B cell (primary cell): ENCODE data around the gene OR7C1. TPM values are rescaled to one million over a fixed set of nuclear protein-coding genes. Genes with fewer than 3 reads are reported as not detected.

Experiments used
- ATAC-seq: fragments of 200-7000 bp; cut with Tn5 transposase; one replicate; pipeline ENCODE4 v1.10.0; 2021; ENCODE audit warnings: low read depth, mild to moderate bottlenecking, moderate number of reproducible peaks, moderate library complexity
- CTCF ChIA-PET: fragments of 350-600 bp; sonication (Branson Sonifier 250); formaldehyde crosslinking; loops from one replicate; lab custom pipeline; 2021; ENCODE audit warnings: antibody characterized with exemption, inconsistent platforms; lab: Charles Lee
- POLR2A ChIA-PET: fragments of 350-600 bp; sonication (Branson Sonifier 250); formaldehyde crosslinking; loops from one replicate; lab custom pipeline; 2021; ENCODE audit warnings: antibody characterized with exemption; lab: Charles Lee
- DNase-seq: peaks from one replicate; pipeline ENCODE4 v3.0.0; 2013
- H2AFZ ChIP-seq: 2 replicates; pipeline ENCODE4 v1.6.1; 2012; ENCODE audit warnings: mild to moderate bottlenecking, low read depth, low read length; ENCODE audit not compliant: insufficient read depth, poor library complexity, severe bottlenecking
- H3K27ac ChIP-seq, 2 donors: 1 replicate in 1 of 2; 2 replicates in 1 of 2; pipeline ENCODE4 v1.5.1; 2012 to 2013; ENCODE audit warnings: low read length in 2 of 2, mild to moderate bottlenecking in 2 of 2, moderate library complexity in 1 of 2
- H3K27me3 ChIP-seq, 4 experiments: fragments of 200-600 bp in 1 of 4; sonication (generic) in 1 of 4; replicated peaks in 1 of 4; 1 replicate in 2 of 4; 2 replicates in 2 of 4; pipeline versions ENCODE4 v1.6.1 to v1.7.0; 2013 to 2016; ENCODE audit warnings: low read length in 3 of 4, mild to moderate bottlenecking in 2 of 4, mixed read lengths in 1 of 4, moderate library complexity in 1 of 4; ENCODE audit not compliant: insufficient read depth in 4 of 4, control insufficient read depth in 3 of 4; ENCODE audit errors: control extremely low read depth in 1 of 4
- H3K36me3 ChIP-seq, 2 experiments: replicated peaks in 1 of 2; 1 replicate in 1 of 2; 2 replicates in 1 of 2; pipeline versions ENCODE4 v1.6.1 to v1.7.1; 2013; ENCODE audit warnings: low read length in 1 of 2; ENCODE audit not compliant: insufficient read depth in 2 of 2, control insufficient read depth in 1 of 2; ENCODE audit errors: control extremely low read depth in 1 of 2, extremely low read depth in 1 of 2
- H3K4me1 ChIP-seq, 2 donors: fragments of 200-600 bp in 1 of 2; sonication (generic) in 1 of 2; 1 replicate in 1 of 2; 2 replicates in 1 of 2; pipeline versions ENCODE4 v1.5.1 to v1.6.1; 2013 to 2017; ENCODE audit warnings: low read length in 2 of 2; ENCODE audit not compliant: control insufficient read depth in 2 of 2, insufficient read depth in 2 of 2
- H3K4me2 ChIP-seq: replicated peaks from 2 replicates; pipeline ENCODE3; 2012; ENCODE audit warnings: mild to moderate bottlenecking, low read depth, low read length; ENCODE audit not compliant: poor library complexity, severe bottlenecking
- H3K4me3 ChIP-seq, 5 experiments: fragments of 200-600 bp in 1 of 5; sonication (generic) in 1 of 5; 1 replicate in 3 of 5; 2 replicates in 2 of 5; pipeline versions ENCODE4 v1.5.1 to v1.7.0; 2011 to 2016; ENCODE audit warnings: low read length in 4 of 5, mild to moderate bottlenecking in 4 of 5, low read depth in 2 of 5, control low read depth in 1 of 5, moderate library complexity in 1 of 5; ENCODE audit not compliant: insufficient read depth in 1 of 5; ENCODE audit errors: control extremely low read depth in 1 of 5, extremely low read depth in 1 of 5
- H3K79me2 ChIP-seq: fragments of 200-600 bp; sonication (generic); one replicate; pipeline ENCODE4 v1.6.0; 2016; ENCODE audit warnings: low read length; ENCODE audit not compliant: control insufficient read depth, insufficient read depth
- H3K9ac ChIP-seq: fragments of 200-600 bp; sonication (generic); 2 replicates; pipeline ENCODE4 v1.6.1; 2017; ENCODE audit warnings: mild to moderate bottlenecking, low read length, moderate library complexity
- H3K9me3 ChIP-seq, 3 donors: one replicate each; pipeline versions ENCODE4 v1.6.1 to v1.7.1; 2013; ENCODE audit warnings: low read length in 2 of 3; ENCODE audit not compliant: control insufficient read depth in 2 of 3, insufficient read depth in 1 of 3; ENCODE audit errors: control extremely low read depth in 1 of 3
- H4K20me1 ChIP-seq: 2 replicates; pipeline ENCODE4 v1.6.0; 2012; ENCODE audit warnings: mild to moderate bottlenecking, low read length; ENCODE audit not compliant: insufficient read depth, control insufficient read depth, poor library complexity, severe bottlenecking
- H3K27ac Mint-ChIP-seq: one replicate; pipeline ENCODE4 v1.8.0; 2021; ENCODE audit warnings: mixed read lengths
- H3K27me3 Mint-ChIP-seq: one replicate; pipeline ENCODE4 v1.8.0; 2021; ENCODE audit warnings: mixed read lengths
- H3K4me1 Mint-ChIP-seq: one replicate; pipeline ENCODE4 v1.8.0; 2021; ENCODE audit warnings: mixed read lengths
- H3K4me3 Mint-ChIP-seq: one replicate; pipeline ENCODE4 v1.8.0; 2021; ENCODE audit warnings: mixed read lengths
- H3K9me3 Mint-ChIP-seq: one replicate; pipeline ENCODE4 v1.8.0; 2022; ENCODE audit warnings: mixed read lengths; ENCODE audit not compliant: insufficient read depth
- EZH2 ChIP-seq: IDR thresholded peaks from 2 replicates; pipeline ENCODE4 v1.6.1; 2012; ENCODE audit warnings: borderline replicate concordance, low read depth, mild to moderate bottlenecking, moderate library complexity, low read length; ENCODE audit not compliant: insufficient read depth, poor library complexity, severe bottlenecking
- WGBS: methylation state at CpG from one replicate; pipeline ENCODE4 v1.1.5; 2013; ENCODE audit warnings: missing lambda C conversion rate; ENCODE audit not compliant: insufficient coverage; 5-methylcytosine and 5-hydroxymethylcytosine counted together
- intact Hi-C: fragments of 100-400 bp; cut with micrococcal nuclease; formaldehyde crosslinking; loops from one replicate; pipeline ENCODE4 v1.10.0; 2022
- polyA plus RNA-seq: library from polyadenylated mRNA; depleted of rRNA; stranded (reverse); fragments of >200 nt; gene quantifications from 2 replicates; pipeline ENCODE4 v1.2.3, GENCODE V29; 2012
- total RNA-seq, 2 donors: library from RNA; stranded (reverse); fragments of 120-200 nt in 1 of 2; gene quantifications; 1 replicate in 1 of 2; 2 replicates in 1 of 2; pipeline versions ENCODE4 v1.2.3 to v1.2.4, GENCODE V29; 2013 to 2022
- TF ChIP-seq, protein P1 (sequence below): fragments of 200-600 bp; IDR thresholded peaks from one replicate; pipeline ENCODE4 v1.8.0; 2022; ENCODE audit warnings: antibody characterized with exemption, mild to moderate bottlenecking

Gene OR7C1
- total and polyA plus RNA-seq, 2 donors (not counting 1 experiment from before 2014, with no cell fraction given), result not detected

DNA sequence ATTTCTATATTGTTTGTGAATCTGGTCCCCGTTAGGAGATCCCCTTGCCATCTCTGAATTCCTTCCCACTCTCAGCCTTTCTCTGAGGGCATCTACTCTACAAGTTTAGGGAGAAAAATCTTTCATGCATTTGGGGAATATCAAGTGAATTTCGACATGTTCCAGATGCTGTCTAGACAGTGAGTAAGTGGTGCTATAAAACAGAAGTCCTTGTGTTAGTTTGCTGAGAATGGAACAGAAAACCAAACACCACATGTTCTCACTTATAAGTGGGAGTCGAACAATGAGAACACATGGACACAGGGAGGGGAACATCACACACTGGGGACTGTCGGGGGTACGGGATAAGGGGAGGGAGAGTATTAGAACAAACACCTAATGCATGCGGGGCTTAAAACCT lies 8.6 kb upstream of the OR7C1 start:
- 83% methylated on average over 1 of the region's 6 CpGs for WGBS
- intact Hi-C loops, result no loop called here
- peaks cover 32% of the 10 kb centered on the region for H3K27me3 Mint-ChIP-seq
- no peak overlapping the region for H3K4me3 Mint-ChIP-seq
- Histone ChIP-seq H3K9ac (no peak overlapping the region), H4K20me1 (no peaks in the 10 kb centered on the region), H3K4me3 (no peak overlapping the region), H3K36me3 (no peaks in the 10 kb centered on the region), H3K79me2 (no peaks in the 10 kb centered on the region), H3K4me2 (no peak overlapping the region), H3K9me3 (no peaks in the 10 kb centered on the region), H3K4me1 (no peaks in the 10 kb centered on the region), H3K27me3 (no peaks in the 10 kb centered on the region), H2AFZ (no peak overlapping the region), H3K27ac (no peak overlapping the region)
- no peaks in the 10 kb centered on the region for H3K9me3 Mint-ChIP-seq
- ChIA-PET POLR2A (no interaction called here), CTCF (no interaction called here)
- DNase-seq, result no peak
- TF ChIP-seq, protein P1, sequence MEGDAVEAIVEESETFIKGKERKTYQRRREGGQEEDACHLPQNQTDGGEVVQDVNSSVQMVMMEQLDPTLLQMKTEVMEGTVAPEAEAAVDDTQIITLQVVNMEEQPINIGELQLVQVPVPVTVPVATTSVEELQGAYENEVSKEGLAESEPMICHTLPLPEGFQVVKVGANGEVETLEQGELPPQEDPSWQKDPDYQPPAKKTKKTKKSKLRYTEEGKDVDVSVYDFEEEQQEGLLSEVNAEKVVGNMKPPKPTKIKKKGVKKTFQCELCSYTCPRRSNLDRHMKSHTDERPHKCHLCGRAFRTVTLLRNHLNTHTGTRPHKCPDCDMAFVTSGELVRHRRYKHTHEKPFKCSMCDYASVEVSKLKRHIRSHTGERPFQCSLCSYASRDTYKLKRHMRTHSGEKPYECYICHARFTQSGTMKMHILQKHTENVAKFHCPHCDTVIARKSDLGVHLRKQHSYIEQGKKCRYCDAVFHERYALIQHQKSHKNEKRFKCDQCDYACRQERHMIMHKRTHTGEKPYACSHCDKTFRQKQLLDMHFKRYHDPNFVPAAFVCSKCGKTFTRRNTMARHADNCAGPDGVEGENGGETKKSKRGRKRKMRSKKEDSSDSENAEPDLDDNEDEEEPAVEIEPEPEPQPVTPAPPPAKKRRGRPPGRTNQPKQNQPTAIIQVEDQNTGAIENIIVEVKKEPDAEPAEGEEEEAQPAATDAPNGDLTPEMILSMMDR, result no peak
- TF ChIP-seq EZH2, result no peak
- H3K4me1 Mint-ChIP-seq, result no peaks in the 10 kb centered on the region
- no peak for ATAC-seq
- no peak overlapping the region for H3K27ac Mint-ChIP-seq

DNA sequence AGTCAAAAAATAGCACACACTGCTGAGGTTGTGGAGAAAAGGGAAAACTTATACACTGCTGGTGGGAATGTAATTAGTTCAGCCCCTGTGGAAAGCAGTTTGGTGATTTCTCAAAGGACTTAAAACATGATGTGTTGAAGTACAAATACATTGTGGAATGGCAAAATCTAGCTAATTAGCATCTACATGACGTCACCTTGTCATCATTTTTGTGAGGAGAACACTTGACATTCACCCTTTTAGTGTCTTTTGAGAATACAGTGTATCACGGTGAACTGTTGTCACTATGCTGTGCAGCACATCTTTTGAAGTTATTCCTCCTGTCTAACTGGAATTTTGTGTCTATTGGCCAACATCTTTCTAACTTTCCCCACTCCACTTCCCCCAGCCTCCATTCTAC lies 8.2 kb upstream of the OR7C1 start:
- TF ChIP-seq EZH2, result no peak
- TF ChIP-seq, protein P1, result no peak
- DNase-seq, result no peak
- ATAC-seq, result no peak
- Mint-ChIP-seq H3K27me3 (peaks cover 28% of the 10 kb centered on the region), H3K9me3 (no peaks in the 10 kb centered on the region), H3K27ac (no peak overlapping the region), H3K4me3 (no peak overlapping the region), H3K4me1 (no peaks in the 10 kb centered on the region)
- H3K27ac ChIP-seq, result no peak overlapping the region
- no peaks in the 10 kb centered on the region for H3K9me3 ChIP-seq
- intact Hi-C loops, result no loop called here
- POLR2A ChIA-PET, result no interaction called here
- H3K4me2 ChIP-seq, result no peak overlapping the region
- CTCF ChIA-PET, result no interaction called here
- no peak overlapping the region for H3K4me3 ChIP-seq
- H3K9ac ChIP-seq, result no peak overlapping the region
- no CpG with 5 or more reads among the region's 2 CpGs for WGBS
- no peak overlapping the region for H2AFZ ChIP-seq
- no peaks in the 10 kb centered on the region for H3K27me3 ChIP-seq
- H4K20me1 ChIP-seq, result no peaks in the 10 kb centered on the region
- H3K36me3 ChIP-seq, result no peaks in the 10 kb centered on the region
- H3K4me1 ChIP-seq, result no peaks in the 10 kb centered on the region
- no peaks in the 10 kb centered on the region for H3K79me2 ChIP-seq
